Activated T-cell treated with anti-CD3 and anti-CD28 coated beads, Interleukin-2, amount 50 U/mL, for 24 hours (primary cell): ENCODE results near the gene SLC25A38.
A peak's percentile ranks its signal among the peaks of the same experiment; 100 is the strongest.
"Not testable (repeated sequence)": the region's sequence is repeated elsewhere in the genome, so short reads cannot be mapped to it uniquely, and the experiment has no call there.

Experiments used
- DNase-seq: peaks from one replicate; pipeline ENCODE4 v3.0.0-alpha.2; 2020
- H3K27ac Mint-ChIP-seq: 2 replicates; pipeline ENCODE4 v1.8.0; 2020; ENCODE audit warnings: mild to moderate bottlenecking, mixed read lengths
- H3K27me3 Mint-ChIP-seq: 2 replicates; pipeline ENCODE4 v1.8.0; 2020; ENCODE audit warnings: mixed read lengths
- H3K36me3 Mint-ChIP-seq: 2 replicates; pipeline ENCODE4 v1.8.0; 2020; ENCODE audit warnings: low read depth, mixed read lengths
- H3K4me1 Mint-ChIP-seq: 2 replicates; pipeline ENCODE4 v1.8.0; 2020; ENCODE audit warnings: low read depth, mixed read lengths
- H3K4me3 Mint-ChIP-seq: 2 replicates; pipeline ENCODE4 v1.8.0; 2020; ENCODE audit warnings: mild to moderate bottlenecking, moderate library complexity, mixed read lengths
- H3K9me3 Mint-ChIP-seq: 2 replicates; pipeline ENCODE4 v1.8.0; 2020; ENCODE audit warnings: mixed read lengths

The SLC25A38 gene, protein sequence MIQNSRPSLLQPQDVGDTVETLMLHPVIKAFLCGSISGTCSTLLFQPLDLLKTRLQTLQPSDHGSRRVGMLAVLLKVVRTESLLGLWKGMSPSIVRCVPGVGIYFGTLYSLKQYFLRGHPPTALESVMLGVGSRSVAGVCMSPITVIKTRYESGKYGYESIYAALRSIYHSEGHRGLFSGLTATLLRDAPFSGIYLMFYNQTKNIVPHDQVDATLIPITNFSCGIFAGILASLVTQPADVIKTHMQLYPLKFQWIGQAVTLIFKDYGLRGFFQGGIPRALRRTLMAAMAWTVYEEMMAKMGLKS

DNA sequence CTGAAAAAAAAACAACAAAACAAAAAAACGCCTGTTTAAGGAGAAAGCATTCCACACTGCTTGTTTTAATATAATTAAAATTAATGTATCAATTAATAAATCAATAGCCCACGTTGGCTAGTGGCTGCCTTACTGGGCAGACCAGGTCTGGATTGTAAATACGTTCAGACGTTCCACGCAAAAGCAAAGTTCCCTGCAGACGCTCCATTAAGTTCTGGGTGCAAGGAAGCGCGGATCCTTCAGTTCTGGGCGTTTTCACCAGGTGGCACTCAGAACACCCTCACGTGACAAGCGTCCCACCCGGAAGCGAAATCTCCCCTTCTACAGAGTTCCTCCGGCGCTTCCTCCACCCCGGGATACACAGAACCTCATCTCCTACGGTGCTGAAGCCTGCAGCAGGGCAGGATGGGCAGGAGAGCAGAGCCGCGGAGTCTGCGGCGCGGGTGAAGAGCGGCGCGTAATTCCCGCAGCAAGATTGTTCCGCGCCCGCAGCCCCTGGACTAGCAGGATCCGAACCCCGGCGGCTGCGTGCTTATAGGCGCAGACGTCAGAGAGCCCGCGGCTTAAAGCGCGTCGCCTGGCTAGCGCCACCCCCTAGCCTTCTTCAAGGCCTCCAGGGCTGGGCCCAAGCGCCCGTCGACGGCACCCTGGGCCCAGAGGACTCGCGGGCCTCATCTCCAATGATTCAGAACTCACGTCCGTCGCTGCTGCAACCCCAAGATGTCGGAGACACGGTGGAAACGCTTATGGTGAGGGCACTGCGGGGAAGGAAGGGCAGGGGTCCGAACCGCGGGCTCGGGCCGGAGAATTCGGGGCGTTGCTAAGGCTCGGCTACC is at the start of gene SLC25A38:
Gene SLC25A38 (plus strand): TSS at position 326 of the 836 bp plus-strand sequence. CDS start 355 bp downstream, at position 681.
- Mint-ChIP-seq H3K9me3 (no peaks in the 10 kb centered on the region), H3K4me3 (peak within 1 kb of the TSS; percentile 99), H3K4me1 (peaks cover 44% of the 10 kb centered on the region), H3K27me3 (no peaks in the 10 kb centered on the region), H3K36me3 (peaks cover 35% of the 10 kb centered on the region), H3K27ac (peak within 1 kb of the TSS; percentile 100)
- peak; percentile 88 for DNase-seq

DNA sequence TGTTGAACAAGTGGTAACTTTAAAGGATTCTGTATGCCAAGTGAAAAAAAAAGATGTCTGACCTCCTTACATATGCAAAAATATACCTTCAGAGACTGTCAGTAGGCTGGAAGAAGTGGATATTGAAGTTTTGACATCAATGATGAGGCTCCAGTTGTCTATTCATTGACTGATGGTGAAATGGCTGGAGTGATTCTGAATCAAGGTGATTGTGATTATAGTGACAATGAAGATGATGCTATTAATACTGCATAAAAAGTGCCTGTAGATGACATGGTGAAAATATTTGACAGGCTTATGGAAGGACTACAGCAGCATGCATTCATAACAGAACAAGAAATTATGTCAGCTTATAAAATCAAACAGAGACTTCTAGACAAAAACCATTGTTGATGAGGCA is 49.6 kb upstream of the SLC25A38 start:
- H3K36me3 Mint-ChIP-seq: no peaks in the 10 kb centered on the region
- no peak for DNase-seq

DNA sequence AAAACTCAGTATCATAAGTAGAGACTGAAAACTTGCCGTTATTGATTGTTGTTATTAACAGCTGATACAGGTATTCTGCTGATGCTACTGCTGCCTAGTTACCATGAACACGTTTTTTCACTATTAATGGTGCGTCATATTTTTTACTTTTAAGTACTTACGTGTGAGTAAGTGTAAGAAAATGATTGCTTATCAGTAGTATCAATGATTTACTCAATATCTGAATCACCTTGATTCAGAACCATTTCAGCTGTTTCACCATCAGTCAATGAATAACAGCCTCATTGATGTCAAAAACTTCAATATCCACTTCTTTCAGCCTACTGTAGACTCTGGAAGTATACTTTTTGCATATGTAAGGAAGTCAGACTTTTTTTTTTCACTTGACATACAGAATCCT is 49.0 kb upstream of the SLC25A38 start:
- H3K4me1 Mint-ChIP-seq: peaks cover 9% of the 10 kb centered on the region
- no peak for DNase-seq
- no peaks in the 10 kb centered on the region for H3K36me3 Mint-ChIP-seq
- no peaks in the 10 kb centered on the region for H3K9me3 Mint-ChIP-seq
- no peak overlapping the region for H3K4me3 Mint-ChIP-seq
- no peak overlapping the region for H3K27ac Mint-ChIP-seq
- H3K27me3 Mint-ChIP-seq: no peaks in the 10 kb centered on the region

More for the DNA sequence above, 49.6 kb upstream of the SLC25A38 start:
- H3K9me3 Mint-ChIP-seq: no peaks in the 10 kb centered on the region
- no peak overlapping the region for H3K4me3 Mint-ChIP-seq
- H3K27me3 Mint-ChIP-seq: no peaks in the 10 kb centered on the region
- no peak overlapping the region for H3K27ac Mint-ChIP-seq
- H3K4me1 Mint-ChIP-seq: peaks cover 9% of the 10 kb centered on the region

DNA sequence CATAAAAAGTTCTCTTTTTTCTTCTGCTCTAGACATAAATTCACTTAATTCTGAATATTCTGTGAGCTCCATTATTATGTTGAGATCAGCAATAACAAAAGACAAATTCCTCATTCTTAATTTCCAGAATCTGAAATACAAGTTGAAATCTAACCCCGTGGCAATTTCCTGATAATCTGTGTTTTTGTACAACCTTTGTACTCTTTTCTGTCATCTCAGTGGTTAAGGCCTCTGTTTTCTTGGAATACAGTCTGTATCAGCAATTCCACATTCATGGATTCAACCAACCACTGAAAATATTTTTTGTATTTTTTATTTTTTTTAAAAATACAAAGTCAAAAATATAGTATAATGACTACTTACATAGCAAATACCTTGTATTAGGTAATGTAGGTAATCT is 45.0 kb upstream of the SLC25A38 start:
- Mint-ChIP-seq H3K4me1 (peaks cover 4% of the 10 kb centered on the region), H3K4me3 (no peak overlapping the region), H3K27ac (no peak overlapping the region), H3K36me3 (no peaks in the 10 kb centered on the region), H3K27me3 (no peaks in the 10 kb centered on the region), H3K9me3 (no peaks in the 10 kb centered on the region)
- DNase-seq: no peak

DNA sequence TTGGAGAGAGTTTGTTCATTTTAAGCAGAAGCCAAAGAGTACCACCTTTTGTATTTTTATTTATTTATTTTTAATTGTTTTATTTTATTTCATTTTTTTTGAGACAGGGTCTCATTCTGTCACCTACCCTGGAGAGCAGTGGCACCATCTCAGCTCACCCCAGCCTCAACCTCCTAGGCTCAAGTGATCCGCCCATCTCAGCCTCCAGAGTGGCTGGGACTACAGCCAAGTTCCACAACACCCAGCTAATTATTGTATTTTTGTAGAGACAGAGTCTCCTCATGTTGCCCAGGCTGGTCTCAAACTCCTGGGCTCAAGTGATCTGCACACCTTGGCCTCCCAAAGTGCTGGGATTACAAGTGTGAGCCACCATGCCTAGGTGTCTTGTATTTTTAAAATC is 44.1 kb upstream of the SLC25A38 start:
- no peak overlapping the region for H3K27ac Mint-ChIP-seq
- H3K36me3 Mint-ChIP-seq: no peaks in the 10 kb centered on the region
- H3K27me3 Mint-ChIP-seq: no peaks in the 10 kb centered on the region
- peaks cover 12% of the 10 kb centered on the region for H3K4me1 Mint-ChIP-seq
- no peak overlapping the region for H3K4me3 Mint-ChIP-seq
- H3K9me3 Mint-ChIP-seq: no peaks in the 10 kb centered on the region
- no peak for DNase-seq

DNA sequence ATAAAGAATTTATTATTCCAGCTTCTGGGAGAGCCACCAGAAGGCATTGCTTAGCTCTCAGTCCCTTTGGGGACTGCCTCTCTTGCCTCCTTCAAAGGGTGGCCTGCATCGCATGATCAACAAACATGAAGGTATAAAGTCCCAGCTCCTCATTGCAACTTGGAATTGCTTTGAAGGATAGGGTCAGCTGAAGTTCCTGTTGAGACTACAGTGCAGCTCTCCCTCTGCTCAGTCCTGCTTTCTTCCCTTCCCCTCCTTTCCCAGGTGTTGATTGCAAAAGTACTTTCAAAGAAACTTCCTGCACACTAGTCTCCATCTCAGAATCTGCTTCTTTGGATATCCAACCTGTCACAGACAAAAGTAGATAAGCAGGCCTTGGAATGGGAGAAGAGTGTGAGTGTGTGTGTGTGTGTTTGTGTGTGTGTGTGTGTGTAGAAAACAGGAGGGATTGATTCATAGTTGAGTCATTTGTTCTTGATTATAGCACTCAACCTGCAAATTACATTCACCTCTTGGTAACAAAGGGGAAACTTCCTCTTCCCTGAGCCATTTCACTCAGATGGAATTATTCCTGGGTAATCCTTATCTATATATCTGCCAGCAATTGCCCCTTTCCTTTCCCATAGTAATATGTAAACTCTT is 40.0 kb upstream of the SLC25A38 start:
- Mint-ChIP-seq H3K27me3 (no peaks in the 10 kb centered on the region), H3K4me3 (no peak overlapping the region), H3K9me3 (no peaks in the 10 kb centered on the region), H3K36me3 (no peaks in the 10 kb centered on the region), H3K4me1 (peaks cover 36% of the 10 kb centered on the region), H3K27ac (no peak overlapping the region)
- DNase-seq: no peak

DNA sequence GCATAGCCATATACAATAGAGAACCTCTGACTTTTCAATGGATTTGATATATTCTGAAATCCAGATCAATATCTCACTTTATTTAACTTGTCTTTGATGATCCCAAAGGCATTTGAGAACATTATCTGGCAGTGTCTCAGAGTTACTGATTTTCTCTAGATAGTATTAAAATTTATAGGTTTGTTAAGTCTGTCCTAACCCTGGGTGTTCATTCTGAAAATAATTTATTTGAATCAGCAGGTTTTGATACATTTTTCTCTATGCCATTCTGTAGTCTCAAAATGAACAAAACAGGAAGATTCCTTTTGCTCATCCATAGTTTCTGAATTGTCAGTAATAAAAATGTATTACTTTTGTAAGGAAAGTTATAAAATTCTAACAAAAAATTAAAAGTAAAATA is 39.4 kb upstream of the SLC25A38 start:
- no peak for DNase-seq

DNA sequence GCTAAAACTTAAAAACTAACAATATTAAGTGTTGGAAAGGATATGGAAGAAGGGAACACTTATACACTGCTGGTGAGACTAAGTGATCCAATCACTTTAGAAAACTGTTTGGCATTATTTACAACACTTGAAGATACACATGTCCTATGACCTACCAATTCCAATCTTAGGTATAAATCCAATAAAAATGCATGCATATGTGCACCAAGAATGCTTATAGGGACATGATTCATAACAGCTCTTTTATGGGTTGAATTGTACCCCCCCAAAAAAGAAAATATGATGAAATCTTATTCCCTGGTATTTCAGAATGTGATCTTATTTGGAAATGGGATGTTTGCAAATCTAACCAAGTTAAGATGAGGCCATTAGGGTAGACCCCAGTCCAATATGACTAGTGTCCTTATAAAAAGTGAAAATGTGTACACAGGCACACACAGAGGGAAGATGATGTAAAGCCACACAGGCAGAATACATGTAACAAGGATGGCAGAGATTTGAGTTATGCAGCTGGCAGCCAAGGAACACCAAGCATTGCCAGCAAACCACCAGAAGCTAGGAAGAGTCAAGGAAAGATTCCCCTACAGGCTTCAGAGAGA is 38.3 kb upstream of the SLC25A38 start:
- Mint-ChIP-seq H3K9me3 (no peaks in the 10 kb centered on the region), H3K4me1 (peaks cover 37% of the 10 kb centered on the region), H3K27me3 (no peaks in the 10 kb centered on the region), H3K36me3 (no peaks in the 10 kb centered on the region), H3K27ac (no peak overlapping the region), H3K4me3 (no peak overlapping the region)
- DNase-seq: no peak

More for the DNA sequence above, 39.4 kb upstream of the SLC25A38 start:
- no peak overlapping the region for H3K4me3 Mint-ChIP-seq
- H3K36me3 Mint-ChIP-seq: no peaks in the 10 kb centered on the region
- H3K4me1 Mint-ChIP-seq: peaks cover 36% of the 10 kb centered on the region
- no peak overlapping the region for H3K27ac Mint-ChIP-seq
- H3K9me3 Mint-ChIP-seq: no peaks in the 10 kb centered on the region
- H3K27me3 Mint-ChIP-seq: no peaks in the 10 kb centered on the region

DNA sequence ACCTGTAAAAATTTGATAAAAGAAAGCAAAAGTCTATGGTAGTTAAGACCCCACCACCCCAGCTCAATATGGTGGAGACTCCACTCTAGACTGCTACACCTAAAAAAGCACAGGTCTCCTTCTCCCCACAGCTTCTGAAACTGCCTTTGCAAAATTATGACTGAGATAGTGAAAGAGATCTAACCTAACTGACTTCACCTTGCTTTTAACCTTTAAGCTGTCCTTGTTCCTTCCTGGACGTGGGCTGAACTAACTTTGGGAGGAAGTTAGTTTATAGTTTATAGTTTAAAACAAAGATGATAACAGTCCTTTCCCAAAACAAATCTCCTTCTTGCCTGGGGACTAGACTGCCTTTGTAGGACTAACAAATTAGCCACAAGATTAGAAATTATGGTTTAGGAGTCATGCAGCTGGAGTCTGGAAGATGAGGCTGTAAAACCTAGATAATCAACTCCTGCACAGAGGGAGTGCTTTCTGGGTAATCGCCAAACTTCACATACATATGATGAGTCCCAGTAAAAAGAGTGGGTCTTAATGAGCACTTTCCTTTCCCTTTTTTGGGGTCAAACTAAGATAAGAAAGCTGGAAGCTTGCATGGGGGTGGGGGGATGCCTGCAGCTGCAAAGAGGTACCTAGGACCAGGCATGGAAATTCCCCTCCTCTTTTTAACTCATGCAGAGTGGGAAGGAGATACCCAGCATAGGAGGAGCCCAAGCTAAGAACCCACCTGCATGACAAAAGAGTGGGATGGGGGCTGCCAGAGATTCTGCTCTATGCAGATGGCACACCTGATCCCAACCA is 36.2 kb upstream of the SLC25A38 start:
- no peak overlapping the region for H3K4me3 Mint-ChIP-seq
- peaks cover 48% of the 10 kb centered on the region for H3K4me1 Mint-ChIP-seq
- H3K36me3 Mint-ChIP-seq: no peaks in the 10 kb centered on the region
- no peaks in the 10 kb centered on the region for H3K27me3 Mint-ChIP-seq
- H3K9me3 Mint-ChIP-seq: no peaks in the 10 kb centered on the region
- peak overlapping the region; percentile 59 for H3K27ac Mint-ChIP-seq
- DNase-seq: no peak

DNA sequence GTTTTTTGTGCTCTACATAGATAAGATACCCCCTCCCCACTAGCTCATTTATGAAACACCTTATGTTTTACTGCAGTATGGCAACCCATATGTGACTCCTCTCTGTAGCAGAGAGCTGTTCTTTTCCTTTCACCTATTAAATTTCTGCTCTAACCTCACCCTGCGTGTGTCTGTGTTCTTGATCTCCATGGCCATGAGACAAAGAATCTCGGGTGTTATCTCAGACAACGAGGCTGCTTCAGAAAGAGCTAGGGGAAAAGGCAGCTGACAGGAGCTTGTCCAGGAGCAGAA is 35.6 kb upstream of the SLC25A38 start:
- Mint-ChIP-seq H3K27me3 (no peaks in the 10 kb centered on the region), H3K9me3 (no peaks in the 10 kb centered on the region), H3K27ac (no peak overlapping the region), H3K36me3 (no peaks in the 10 kb centered on the region), H3K4me1 (peaks cover 48% of the 10 kb centered on the region), H3K4me3 (no peak overlapping the region)
- DNase-seq: no peak

DNA sequence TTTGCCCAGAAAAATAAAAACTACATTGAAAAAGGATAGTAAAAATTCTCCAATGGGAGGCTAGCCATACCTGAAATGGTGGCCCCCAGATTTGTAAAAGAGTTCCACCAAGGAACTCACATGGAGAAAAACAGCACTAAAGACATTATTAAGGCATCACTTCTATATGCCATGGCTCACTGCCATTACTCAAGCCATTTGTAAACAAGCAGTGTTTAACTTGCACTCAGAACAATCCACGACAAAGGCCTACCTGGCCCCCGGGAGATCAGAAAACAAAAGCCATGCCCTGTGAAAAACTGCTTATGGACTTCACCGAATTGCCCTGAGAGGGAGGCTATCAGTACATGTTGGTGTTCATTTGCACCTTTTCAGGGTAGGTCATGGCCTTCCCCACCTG is 34.1 kb upstream of the SLC25A38 start:
- Mint-ChIP-seq H3K9me3 (no peaks in the 10 kb centered on the region), H3K4me1 (peaks cover 38% of the 10 kb centered on the region), H3K4me3 (no peak overlapping the region), H3K27ac (no peak overlapping the region), H3K27me3 (no peaks in the 10 kb centered on the region), H3K36me3 (no peaks in the 10 kb centered on the region)
- no peak for DNase-seq

DNA sequence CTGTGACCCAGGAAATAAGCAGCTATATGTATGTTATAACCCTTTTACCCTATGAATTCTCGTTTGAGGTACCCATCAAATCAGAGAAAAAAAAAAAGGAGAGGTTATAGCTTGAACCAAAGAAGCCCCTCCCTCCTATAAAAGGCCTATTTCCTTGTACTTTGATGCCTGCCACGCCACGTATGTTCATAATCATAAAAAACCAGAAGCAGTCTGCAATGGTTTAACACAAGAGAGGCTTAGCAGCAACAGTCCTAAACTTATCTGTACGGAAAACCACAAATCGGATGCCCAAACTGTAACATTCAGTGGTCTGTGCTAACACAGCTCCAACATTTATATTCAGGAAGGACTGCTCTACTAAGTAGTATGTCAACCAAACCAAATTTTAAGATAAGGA is 32.5 kb upstream of the SLC25A38 start:
- Mint-ChIP-seq H3K27ac (no peak overlapping the region), H3K27me3 (no peaks in the 10 kb centered on the region), H3K4me3 (no peak overlapping the region), H3K9me3 (no peaks in the 10 kb centered on the region), H3K4me1 (peaks cover 34% of the 10 kb centered on the region), H3K36me3 (no peaks in the 10 kb centered on the region)
- no peak for DNase-seq

DNA sequence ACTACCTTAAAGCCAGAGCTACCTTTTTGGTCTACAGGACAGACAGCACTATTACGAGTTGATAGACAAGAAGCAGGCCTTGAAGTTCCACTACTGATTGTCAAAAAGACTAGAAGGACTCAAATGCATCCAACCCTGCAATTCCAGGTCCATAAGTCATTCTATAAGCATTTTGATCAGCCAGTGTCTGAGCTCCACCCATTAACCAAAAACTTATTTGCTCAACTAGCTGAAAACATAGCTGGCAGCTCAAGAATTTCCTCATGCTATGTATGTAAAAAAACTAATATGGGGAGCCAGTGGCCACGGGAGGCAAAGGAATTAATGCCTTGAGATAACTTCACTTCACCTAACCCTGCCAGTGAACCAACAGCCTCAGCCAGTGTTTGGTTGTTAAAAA is 32.0 kb upstream of the SLC25A38 start:
- H3K27ac Mint-ChIP-seq, H3K36me3 Mint-ChIP-seq, H3K9me3 Mint-ChIP-seq, H3K27me3 Mint-ChIP-seq, DNase-seq, H3K4me3 Mint-ChIP-seq: not testable (repeated sequence)
- H3K4me1 Mint-ChIP-seq: peaks cover 32% of the 10 kb centered on the region
